HT1080 (cell line): ENCODE data around the gene YAF2. TPM values are rescaled to one million over a fixed set of nuclear protein-coding genes. Genes with fewer than 3 reads are reported as not detected.

Experiments
- DNase-seq: peaks from one replicate; pipeline ENCODE4 v3.0.0-alpha.2; 2015; ENCODE audit warnings: low read depth
- total RNA-seq: library from RNA; depleted of rRNA; stranded (reverse); fragments of >200 nt; shearing (Covaris generic); gene quantifications from 2 replicates; pipeline ENCODE4 v1.2.3, GENCODE V29; 2014

Gene YAF2
- total RNA-seq, 1 experiment from 2014 or later: 14.9 TPM

DNA sequence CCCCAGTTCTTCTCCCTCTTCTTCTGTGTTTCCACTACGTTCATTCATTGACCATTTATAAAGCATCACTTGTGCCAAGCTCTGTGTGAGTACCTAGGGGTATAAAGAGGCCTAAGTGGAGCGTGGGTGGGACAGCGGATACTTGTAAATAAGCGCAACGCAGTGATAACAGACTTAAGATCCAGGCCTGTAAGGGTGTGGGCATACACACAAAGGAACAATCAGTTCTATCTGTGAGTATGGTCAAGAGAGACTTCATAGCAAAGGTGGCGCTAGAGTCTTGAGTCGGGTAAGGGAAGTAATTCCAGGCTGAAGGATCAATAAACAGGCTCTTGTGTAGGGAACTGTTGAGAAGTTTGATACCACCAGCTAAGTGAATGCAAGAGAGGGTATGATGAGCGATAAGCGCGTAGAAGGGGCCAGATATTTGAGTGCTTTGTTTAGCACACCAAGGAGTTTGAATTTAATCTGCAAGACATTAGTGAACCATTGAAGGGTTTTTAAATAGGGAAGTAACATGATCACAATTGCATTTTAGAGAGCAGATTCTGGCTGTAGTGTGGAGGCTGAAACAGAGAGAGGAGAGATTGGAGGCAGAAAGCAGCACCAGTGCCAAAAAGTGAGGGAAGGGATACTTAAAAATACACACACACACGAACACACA is 92.4 kb downstream of the YAF2 start:
- DNase-seq: no peak

DNA sequence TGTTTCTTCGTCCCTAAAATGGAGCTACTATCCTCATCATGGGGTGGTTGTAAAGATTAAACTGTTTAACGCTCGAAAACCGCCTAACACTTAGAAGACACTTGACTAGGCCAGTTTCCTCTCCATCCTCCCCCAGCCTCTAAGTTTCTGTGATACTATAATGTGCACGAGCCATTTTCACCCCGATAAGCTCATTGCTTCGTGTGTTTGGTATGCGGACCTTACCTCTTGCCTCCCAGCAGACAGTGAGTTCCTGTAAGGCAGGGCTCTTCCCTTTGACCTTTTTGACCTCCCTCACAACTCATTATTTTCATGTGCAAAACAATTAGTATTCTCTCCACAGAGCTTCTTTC is 92.9 kb downstream of the YAF2 start:
- DNase-seq: no peak

- peak; percentile 92 for DNase-seq
Measured at GRCh38 chr12:42144408-42145196, 93.4 kb downstream of the YAF2 start, which contains the start of gene GXYLT1. Gene GXYLT1, minus strand, starts transcription at chr12:42144874. Its CDS starts 228 bp downstream, at chr12:42144646.

- peak; percentile 12 for DNase-seq
Measured at GRCh38 chr12:42144158-42144407, 94.0 kb downstream of the YAF2 start.

DNA sequence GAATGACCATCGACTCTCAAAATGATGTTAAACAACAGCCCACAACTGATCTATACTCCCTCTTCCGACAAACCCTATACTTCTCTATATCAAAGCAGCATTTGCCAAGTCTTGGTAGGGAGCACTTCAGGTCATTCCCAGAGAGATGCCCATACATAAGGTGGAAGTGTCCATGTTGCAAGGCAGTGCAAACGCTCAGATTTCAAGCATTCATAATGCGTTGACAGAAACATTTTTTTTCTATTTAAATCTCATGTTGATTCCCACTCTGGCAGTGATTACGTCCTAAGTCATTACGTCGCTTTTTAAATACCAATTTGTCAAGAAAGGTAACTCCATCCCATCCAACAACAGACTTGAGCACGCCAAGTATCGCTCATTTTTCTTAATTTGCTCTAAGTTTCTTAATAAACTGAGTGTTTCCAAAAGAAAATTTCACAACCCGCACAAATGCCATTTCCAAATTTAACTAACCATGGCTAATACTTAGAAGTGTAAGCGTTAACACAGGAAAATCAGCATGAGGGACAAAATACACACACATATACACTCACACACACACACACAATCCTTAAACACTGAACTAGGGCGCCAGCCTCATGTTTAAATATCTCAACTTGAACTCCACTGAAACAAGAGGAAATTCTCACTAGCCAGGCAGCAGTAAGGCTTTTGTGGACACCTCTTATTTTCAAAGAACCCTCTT is 94.4 kb downstream of the YAF2 start:
- peak; percentile 32 for DNase-seq

DNA sequence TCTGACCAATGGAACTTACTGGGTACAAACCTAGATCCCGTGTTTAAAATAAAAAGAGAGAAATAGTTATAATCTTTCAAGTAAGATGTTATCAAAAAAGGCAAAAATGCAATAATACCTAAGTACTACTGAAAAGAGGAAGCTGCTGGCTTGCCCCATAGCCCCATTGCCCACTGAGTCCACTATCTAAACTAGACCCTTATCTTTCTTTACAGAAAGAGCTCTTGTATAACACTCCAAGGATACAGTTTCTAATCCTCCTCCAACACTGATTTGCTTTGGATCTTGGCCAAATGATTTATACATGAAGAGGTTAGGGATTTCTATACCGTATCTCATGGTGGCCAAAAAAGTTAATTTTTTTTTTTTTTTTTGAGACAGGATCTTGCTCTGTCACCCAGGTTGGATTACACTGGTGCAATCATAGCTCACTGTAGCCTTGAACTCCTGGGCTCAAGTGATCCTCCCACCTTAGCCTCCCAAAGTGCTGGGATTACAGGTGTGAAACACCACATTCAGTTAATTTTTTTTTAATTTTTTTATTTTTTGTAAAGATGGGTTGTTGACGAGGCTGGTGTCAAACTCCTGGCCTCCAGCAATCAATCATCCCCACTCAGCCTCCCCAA is 96.0 kb downstream of the YAF2 start:
- DNase-seq: no peak

DNA sequence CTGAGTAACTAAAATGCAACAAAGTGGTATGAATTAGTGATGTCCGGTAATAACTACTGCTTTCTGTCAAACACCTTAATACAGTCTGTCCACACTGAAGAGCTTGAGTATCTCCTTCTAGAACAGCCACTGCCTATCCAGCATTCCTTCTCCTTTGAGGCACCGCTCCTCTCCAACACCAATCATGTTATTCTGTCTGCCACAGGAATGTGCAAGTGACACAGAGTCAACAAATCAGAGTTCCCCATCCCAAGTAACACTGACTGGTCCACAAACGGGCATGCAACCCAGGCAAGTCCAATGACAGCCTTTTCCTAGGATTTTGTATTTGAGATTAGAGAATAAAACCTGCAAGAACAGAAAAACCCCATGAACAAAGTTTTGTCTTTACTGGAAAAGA is 97.1 kb downstream of the YAF2 start:
- peak; percentile 15 for DNase-seq

DNA sequence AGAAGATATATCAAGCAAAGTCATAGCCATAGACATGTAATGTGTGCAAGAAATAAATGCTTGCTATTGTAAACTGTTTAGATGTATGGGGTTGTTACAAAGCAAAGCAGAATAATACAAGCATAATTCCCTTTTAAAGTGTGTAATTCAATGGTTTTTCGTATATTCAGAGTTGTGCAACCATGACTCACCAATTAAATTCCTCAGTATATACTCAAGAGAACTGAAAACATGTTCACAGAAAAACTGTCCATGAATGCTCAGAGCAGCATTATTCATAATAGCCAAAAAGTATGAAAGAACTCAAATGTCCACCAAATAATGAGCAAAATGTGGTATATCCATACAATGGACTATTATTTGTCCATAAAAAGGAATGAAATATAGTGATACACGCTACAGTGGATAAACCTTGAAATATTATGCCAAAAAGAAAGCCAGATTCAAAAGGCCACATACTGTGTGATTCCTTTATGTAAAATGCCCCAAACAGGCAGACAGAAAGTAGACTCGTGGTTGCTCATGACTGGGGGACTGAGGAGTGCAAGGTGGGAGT is 102.7 kb downstream of the YAF2 start:
- DNase-seq: peak; percentile 58

DNA sequence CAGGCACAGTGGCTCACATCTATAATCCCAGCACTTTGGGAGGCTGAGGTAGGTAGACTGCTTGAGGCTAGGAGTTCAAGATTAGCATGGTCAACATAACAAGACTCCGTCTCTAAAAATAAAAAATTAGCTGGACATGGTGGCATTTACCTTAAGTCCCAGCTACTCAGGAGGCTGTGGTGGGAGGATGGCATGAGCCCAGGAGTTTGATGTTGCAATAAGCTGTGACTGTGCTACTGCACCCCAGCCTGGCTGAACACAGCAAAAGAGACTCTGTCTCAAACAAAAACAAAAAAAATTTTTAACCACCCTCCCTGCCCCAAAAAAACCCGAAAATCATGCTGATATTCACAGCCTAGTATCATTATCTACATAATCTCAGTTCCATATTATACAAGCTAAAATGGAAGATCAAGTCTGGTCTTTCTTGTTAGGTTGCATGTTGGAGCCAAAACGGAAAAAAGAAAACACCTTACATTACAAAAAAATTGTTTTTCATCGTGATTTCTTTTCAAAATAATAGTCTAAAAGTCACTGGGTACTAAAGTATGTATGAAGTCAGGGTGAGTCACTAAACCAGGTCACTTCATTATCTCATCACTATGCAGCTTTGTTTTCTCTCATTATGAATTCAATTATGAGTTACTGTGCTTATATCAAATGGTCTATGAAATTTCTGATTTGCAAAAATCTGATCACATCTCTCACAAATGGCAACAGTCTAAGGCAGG is 107.2 kb downstream of the YAF2 start:
- DNase-seq: peak; percentile 64

GRCh38 chr12:42129595-42130204 is 108.3 kb downstream of the YAF2 start:
- peak; percentile 67 for DNase-seq

- no peak for DNase-seq
Measured at GRCh38 chr12:42128888-42129287, 109.2 kb downstream of the YAF2 start.

DNA sequence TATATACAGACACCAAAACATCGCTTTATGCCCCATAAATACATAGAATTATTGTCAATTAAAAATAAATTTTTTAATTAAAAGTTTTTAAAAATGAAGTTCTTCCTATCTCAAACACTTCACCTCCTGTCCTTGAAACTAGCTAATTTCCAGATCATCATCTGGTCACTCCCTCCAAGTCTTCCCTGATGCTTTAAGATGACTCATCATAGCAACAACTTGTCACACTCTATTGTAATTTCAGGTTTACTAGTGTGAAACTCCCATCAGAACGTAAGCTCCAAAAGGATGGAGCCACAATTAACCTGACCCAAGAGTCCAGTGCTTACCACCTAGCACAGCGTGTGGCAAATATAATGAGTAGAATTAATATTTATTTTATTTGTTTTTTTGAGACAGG is 109.7 kb downstream of the YAF2 start:
- DNase-seq: peak; percentile 25

- no peak for DNase-seq
Measured at GRCh38 chr12:42126963-42127362, 111.1 kb downstream of the YAF2 start.

GRCh38 chr12:42125388-42125767 is 112.7 kb downstream of the YAF2 start:
- DNase-seq: no peak

GRCh38 chr12:42124764-42125387 is 113.2 kb downstream of the YAF2 start:
- no peak for DNase-seq

DNA sequence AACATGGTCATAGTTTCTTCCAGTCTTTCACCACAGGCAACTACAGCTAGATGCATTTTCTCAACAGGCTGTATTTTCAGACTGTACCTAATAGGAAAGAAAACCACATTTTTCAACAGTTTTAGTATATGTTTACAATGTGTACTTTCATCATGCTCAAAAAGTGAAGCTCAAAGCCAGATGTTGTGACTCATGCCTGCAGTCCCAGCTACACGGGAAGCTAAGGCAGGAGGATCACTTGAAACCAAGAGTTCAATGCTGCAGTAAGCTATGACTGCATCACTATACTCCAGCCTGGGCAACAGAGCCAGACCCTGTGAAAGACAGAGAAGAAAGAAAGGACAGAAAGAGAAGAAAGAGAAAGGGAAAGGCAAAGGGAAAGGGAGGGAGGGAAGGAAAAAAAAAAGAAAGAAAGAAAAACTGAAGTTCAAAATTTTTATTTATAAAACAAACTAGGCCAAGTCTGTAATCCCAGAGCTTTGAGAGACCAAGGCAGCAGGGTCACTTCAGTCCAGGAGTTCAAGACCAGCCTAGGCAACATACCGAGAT is 118.9 kb downstream of the YAF2 start:
- peak; percentile 54 for DNase-seq

GRCh38 chr12:42118136-42118879 is 119.7 kb downstream of the YAF2 start:
- DNase-seq: no peak

GRCh38 chr12:42109031-42109430 is 129.0 kb downstream of the YAF2 start:
- DNase-seq: no peak
